GM18499 (cell line): ENCODE data around the gene SGCG.

Source experiments
- ATAC-seq: cut with Tn5 transposase; IDR thresholded peaks from one replicate; pipeline ENCODE4 v1.9.1; 2021; ENCODE audit warnings: moderate number of reproducible peaks; ENCODE audit not compliant: insufficient read depth, unreplicated experiment

Gene SGCG

DNA sequence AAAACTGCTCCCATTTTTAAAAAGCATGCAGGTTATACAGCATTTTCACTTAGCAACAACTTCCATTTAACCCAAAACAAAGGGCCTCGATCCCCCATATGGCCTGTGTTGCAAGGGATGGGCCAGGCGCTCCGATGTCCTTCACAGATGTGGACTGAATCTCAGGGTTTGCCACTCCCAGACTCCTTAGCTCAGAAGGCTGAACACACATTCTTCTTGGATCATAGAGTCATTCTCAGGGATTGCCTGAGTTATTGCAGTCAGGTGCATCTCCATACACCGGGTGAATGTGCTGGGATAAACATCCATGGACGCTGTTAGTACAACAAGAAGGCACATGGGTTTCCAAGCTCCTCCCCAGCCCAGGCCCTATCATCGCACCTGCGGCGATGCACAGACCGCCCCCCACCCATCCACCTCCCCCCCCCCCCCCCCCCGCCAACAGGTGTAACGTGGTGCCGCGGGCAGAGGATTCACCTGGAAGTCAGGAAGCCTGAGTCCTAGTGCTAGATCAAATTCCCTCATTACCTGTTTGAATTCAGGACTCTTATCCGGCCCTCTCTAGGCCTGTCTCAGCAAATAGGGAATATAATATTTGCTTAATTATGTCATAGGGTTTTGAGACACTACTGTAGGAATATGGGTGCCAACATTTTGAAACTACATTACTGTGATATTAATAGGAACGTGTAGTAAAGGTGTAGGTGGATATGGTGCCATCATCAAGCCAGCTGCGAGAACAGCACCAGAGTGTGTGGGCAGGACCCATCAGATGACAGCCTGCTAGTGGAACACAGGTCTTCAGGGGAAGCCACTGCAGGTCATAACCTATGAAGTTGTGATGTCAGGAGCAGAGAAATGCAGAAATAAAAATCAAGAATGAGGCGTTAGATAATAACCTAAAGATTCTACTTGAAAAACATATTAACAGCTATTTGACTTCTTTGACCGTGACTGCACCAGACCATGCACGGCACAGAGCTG, 141.9 kb downstream of the SGCG start:
- ATAC-seq, result no peak

DNA sequence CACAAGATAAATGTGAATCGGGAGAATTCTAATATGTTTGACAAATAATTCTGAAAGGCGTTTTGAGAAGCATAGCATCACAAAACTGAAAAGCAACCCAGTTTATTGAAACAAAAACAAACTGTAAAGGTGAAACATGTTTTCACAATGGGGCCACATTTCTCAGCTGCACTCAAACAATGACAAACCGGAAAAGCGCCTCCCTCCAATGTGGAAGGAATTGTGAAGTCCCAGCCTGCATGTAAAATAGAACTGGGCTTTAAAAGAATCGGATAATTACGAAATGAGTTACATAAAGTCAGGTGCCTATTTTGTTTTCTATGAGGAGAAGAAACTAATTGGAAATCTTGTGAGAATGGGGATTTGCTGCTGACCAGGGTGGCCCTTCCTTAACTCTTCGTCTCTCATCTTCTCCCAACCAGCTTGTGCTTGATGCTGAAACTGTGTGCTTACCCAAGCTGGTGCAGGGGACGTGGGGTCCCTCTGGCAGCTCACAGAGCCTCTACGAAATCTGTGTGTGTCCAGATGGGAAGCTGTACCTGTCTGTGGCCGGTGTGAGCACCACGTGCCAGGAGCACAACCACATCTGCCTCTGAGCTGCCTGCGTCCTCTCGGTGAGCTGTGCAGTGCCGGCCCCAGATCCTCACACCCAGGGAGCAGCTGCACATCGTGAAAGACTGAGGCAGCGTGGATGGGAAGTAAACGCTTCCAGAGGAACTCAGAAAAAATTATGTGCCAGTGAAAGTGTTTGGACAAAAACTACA, 143.3 kb downstream of the SGCG start:
- ATAC-seq, result no peak

DNA sequence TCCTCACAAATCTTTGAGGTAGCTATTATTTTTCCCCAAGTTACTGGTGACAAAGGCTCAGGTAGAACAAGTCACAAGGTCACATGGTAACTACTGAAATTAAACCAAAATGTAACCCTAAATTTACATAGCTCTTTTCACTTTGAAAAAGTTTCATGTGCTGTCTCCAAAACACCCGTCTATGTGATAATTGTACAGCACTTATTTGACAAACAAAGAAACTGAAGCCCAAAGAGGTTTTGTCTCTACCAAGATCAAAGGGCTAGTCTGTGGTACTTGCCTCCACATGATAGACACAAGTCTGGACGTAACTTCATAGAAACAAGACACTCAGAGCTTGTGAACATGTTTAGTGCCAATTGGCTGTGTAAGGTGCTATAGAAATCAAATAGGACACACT, 144.4 kb downstream of the SGCG start:
- no peak for ATAC-seq

DNA sequence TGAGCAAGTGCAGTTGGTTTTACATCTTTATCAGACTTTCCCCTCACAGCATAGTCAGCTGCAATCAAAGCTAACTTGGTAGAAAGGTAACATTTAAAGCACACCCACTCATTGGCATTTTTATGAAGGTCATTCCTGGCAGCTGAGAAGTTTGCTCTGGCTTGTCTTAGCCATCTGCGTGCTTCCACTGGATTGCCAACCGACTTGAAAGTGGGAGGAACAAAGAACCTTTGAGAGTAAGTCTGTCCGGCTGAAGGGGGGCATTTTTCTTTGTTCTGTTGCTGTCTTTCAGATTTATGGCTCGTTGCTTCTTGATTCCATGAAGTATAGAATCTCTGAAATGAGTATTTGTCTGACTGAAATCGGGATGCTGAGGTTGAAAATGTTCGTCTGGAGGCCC, 149.6 kb downstream of the SGCG start:
- ATAC-seq, result no peak

DNA sequence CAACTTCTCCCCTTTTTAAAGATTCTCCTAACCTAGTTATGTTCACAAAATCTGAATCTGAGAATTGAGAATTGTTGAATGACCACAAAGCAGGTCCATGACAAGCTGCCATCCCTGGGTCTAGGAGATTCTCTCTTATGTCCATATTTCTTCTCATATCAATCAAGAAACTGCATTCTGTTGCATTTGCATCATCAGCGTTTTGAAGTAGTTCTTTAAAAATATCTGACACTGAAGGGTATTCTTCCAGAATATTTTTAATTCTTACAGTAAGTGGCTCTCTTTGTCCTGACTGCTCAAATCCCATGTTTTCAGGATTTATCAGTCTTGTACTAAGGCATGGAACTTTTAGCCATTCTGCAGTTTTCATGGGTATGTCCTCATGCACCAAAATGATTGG, 158.4 kb downstream of the SGCG start:
- ATAC-seq, result no peak

DNA sequence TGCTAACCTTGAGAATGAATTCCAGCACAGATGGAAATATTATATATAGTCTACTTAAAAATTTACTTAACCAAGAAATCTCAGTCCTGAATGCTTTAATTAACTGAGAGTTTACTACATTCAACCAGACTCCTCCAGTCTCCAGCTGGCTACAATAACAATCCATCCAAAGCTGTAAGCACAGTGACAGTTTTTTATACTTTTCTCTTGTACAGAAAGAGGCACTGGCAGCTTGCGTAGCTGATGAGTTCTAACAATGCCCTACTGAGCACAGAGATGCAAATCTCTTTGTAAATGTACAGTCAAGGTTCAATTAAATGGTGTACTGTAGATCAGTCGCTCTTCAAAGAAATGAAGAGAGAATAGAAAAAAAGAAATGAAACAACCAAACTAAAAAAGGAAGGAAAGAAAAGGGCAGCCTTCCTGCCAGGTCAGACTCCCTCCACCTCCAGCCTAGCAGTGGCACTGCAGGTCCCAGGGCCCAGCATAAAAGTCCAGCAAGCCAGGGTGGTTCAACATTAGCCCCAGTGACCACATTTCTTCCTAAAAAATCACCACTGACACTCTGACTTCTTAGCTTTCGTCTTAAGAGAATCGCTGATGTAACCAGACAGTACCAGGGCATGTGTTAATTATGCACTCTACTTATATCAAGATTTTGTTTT, 164.3 kb downstream of the SGCG start:
- ATAC-seq, result no peak

DNA sequence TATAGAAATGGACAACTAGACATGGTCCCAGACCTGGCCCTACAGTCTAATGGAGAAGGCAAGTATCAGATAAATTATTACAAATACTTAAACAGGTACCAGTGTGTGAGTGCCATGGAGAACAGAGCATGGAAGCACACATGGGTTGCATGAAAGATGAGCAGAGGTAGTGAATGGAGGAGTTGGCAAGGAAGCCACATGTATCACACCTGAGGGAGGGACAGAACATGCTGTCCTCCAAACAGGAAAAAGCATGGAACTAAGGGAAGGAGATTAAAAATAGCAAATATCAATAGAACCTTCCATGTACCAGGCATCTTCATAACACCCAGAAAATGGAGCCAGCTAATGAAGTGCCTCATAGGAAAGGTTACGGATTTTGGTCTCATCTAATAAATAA, 166.8 kb downstream of the SGCG start:
- no peak for ATAC-seq

DNA sequence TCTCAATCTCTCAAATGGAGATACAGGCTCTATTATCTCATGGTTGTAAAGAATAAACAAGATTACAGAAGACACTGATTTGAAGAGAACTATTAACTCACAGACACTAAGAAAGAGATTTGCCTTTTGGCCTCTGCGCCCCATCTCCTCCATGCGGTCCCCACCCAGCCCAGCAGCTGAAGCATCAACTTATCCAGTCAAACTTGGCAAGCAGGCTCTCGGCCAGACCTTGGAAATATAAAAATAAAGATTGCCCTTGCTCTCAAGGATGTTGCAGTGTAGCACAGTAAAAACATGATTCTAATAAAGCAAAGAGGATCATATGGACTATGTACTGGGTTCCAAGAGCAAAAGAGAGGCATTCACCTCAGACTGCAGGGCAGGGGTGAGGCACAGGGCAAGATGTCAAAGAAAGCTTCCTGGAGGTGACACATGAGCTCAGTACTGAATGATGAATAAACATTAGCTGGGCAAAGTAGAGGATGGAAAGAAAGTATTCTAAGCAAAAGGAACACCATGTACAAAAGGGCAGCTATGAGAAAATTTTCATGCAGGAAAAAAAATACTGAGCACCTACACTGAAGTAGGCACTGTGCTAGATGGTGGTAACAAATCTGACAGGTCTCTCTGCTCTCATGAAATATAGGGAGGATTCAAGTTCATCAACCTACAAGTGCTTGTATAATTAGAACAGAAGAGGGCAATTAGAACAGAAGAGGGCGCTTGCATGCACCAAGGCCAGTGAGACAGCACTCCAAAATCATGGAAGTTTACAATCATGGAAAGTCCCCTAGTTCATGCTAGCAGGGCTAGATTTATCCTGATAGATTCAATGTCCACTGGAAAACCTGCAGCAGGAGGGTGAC, 167.7 kb downstream of the SGCG start:
- ATAC-seq, result no peak

DNA sequence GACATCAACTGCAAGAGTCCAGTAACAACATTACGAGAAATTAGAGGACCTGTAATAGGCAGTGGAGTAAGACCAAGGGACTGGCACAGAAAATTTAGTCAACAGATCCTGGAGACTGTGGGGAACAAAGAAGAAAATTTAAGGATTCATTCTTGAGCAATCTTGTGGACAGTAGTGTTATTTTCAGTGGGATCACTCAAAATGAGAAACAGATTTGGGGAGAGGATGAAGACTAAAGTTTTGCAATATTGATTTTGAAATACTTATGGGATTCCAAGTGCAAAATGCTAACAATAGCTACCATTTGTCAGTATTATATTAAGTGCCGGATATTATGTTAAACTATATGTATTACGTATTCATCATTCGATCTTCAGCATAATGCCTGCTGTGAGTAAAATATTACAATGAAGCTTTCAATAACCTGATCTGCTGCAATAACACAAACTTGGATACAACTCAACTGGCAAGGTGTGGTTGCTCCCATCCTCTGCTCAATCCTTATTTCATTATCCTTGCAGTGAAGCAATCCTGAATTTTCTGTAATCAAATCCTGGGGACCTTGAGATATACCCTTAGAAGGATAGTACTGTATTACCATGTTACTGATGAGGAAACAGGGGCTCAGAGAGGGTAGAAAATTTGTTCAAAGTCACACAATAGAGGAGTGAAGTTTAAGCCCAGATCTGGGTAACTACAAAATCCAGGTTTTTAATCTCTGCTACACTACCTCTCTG, 168.6 kb downstream of the SGCG start:
- ATAC-seq, result no peak

DNA sequence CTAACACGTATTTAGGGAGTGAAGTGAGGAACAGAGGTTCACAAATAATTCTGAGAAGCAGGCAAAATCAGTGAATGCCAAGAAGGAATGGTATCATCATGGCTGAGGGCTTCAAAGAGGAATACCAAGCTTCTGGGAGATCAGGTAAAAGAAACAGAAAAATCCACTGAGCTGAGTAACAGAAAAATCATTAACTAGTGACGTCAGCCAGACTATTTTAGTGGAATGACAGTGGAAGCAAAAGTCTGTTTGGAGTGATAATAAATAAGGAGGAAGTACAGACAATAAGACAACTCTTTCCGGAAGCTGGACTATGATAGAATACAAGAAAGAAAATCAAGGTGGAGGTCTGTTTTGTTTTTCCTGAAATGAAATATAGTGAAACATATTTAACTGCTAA, 169.2 kb downstream of the SGCG start:
- no peak for ATAC-seq

DNA sequence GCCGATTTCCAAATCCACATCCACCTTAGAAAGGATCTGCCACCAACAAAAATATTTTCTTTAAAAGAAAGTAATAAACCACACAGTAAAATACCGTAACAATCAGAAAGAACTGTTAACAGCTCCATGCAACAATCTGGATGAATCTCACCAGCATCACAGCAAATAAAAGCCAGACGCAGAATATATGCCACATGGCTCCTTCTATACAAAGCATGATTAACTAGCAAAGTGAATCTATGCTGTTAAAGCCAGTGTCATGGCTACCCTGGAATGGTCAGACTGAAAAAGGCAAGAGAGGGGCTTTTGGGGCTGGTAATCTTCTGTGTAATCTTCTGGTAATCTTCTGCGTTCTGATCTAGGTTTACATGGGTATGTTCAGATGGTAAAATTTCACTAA, 171.4 kb downstream of the SGCG start:
- no peak for ATAC-seq

DNA sequence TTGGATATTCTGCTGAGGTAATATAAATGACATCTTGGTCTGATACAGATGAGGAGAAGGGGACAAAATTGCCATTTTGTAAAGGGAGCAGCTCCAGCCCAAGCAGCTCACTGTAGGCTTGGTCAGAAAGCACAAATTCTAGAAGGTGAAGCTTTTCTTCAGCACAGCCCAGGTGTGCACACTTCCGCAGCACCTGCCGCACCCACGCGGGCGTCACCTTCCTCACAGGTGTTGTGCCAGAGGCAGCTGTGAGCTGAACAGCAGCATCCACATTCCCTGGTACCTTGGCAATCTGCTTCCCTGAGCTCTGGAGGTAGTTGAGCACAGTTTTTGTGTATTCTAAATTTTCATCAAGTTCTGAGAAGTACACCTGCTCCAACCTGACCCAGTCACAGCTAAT, 173.7 kb downstream of the SGCG start:
- no peak for ATAC-seq

DNA sequence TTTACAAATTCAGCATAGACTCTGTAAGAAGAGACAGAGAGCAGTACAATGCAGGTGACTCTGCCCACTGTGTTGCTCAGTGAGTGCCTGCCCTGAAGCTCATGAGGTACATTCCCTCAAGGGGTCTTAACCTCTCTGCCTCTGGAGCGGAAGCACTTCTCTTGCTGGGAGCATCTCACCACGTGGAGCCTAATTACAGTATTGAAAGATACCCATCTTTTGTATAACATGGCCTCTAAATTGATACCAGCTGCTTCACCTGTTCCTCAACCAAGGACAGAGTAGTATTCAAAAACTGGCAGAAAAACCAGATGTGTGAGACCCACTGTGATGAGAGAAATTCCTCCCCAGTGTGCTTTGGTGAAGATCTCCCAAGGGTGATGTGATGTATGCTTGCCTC, 175.6 kb downstream of the SGCG start:
- ATAC-seq, result no peak

DNA sequence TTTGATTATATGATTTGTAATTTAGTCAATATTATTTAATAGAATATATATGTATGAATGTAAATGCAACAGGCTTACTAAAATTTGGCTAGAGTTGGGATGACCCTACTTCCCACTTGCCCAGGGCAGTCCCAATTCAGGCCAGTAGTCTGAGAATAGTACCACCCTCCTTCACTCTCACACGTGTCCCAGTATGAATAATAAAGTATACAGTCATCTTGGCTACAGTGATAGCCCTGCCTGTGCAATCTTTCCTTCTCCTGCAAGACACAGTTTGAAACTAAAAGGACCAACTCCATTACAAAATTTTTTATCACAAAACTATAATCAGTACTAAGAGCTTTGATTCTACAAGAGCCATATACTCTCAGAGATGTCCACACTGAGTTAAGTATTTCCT, 176.6 kb downstream of the SGCG start:
- ATAC-seq, result no peak

DNA sequence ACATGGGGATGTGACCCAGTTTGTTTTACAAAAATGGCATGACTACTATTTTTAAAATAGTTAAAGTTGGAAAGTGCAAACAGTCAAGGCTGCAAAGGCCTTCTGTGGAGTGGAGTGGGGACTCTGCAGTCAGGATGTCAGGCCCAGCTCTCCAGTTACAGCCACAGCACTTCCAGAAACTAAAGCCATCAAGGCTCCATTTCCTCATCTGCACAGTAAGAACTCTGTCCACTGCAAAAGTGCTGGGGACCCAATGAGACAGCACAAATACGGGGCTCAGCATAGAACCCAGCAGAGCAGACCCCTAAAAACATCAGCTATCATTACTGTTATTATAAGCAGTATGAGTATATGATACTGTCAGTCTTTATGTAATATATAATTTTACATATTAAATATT, 179.1 kb downstream of the SGCG start:
- no peak for ATAC-seq

DNA sequence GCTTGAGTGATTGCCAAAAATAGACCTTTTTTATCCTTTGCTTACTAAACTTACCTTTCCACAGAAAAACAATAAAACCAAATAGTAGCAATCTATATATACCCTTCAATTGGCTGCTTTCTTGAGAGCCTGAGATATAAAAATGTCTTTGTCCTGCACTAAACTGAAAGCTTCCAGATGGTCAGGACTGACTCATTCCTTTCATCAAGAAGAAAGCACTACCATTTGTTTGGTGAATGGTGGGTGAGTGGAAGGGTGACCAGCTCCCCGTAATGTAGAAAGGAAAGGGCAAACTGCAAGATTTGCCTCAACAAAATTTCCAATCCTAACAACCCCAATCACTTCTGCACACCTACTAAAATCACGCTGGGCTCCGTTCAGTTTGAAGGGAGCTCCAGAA, 184.9 kb downstream of the SGCG start:
- ATAC-seq, result no peak

DNA sequence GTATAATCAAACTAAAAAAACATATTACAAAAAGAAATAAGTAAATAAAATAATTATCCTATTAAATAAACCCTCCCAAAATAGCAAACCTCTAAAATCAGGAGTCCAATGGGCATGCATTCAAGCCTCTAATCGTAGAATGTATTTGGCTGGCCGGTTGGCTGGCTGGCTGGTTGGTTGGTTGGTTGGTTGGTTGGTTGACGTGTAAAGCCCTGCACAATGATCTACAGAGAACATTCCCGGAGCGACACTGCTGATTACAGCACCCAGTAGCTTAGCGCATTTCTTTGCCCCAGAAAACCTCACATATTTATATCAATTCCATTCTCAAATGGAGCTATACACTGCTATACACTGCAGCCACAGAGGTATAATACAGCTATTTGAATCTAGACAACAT, 187.1 kb downstream of the SGCG start:
- ATAC-seq, result no peak

DNA sequence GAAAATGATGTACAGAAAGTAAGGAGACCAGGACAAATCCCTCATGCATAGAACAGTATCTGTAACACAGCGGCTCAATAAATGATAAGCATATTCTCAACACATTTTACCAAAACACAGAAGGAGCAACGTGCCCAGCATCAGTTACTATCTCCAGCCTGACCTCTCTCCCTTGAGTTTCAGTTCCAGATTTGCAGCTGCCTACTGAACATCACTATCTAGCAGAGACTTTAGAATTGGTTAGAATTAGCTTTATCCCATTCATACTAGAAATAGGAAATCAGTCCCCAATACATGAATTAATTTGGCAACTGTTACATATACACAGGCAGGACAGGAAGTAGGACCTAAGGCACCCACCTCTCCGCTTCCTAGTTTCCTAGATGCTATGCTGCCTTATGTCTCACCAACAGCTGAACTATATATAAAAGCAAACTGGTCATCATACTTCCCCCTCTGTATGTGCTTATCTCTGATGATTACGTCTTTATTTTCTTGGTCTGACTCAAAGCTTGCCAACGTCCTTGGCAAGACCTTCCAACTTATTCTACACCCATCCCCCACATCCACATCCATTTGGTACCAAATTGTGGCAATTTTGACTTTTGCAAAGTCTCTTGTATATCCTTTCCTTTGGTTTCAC, 191.6 kb downstream of the SGCG start:
- ATAC-seq, result no peak
